ENCODE measurements around the gene TXK. TPM values are rescaled to one million over a fixed set of nuclear protein-coding genes. Genes with fewer than 3 reads are reported as not detected.

Gene TXK
- total and polyA plus RNA-seq, 2 donors: 6.9 to 24.7 TPM

GRCh38 chr4:48032721-48033120 lies 101.3 kb downstream of the TXK start:
- H3K36me3 ChIP-seq (ENCODE audit: control insufficient read depth in 2 of 2, insufficient read depth in 2 of 2, low read length in 1 of 2): no peaks in the 10 kb centered on the region
- no peak overlapping the region for H3K4me3 ChIP-seq (ENCODE audit: low read length in 2 of 2)
- H3K27me3 ChIP-seq (ENCODE audit: control insufficient read depth in 2 of 2, insufficient read depth in 1 of 2, low read length in 1 of 2): no peaks in the 10 kb centered on the region
- no peaks in the 10 kb centered on the region for H3K9me3 ChIP-seq (ENCODE audit: control insufficient read depth in 2 of 2, insufficient read depth in 1 of 2, low read length in 1 of 2)
- peaks cover 0 to 4% of the 10 kb centered on the region in 2 donors for H3K4me1 ChIP-seq (ENCODE audit: control insufficient read depth in 2 of 2, insufficient read depth in 2 of 2, low read length in 2 of 2)
- DNase-seq (ENCODE audit: low read depth in 6 of 9, low spot score in 9 of 9): no peak
- no peak overlapping the region for H3K27ac ChIP-seq (ENCODE audit: low read depth in 1 of 2, low read length in 1 of 2)

GRCh38 chr4:48031802-48032525 lies 102.1 kb downstream of the TXK start:
- H3K36me3 ChIP-seq (ENCODE audit: control insufficient read depth in 2 of 2, insufficient read depth in 2 of 2, low read length in 1 of 2): no peaks in the 10 kb centered on the region
- no peak overlapping the region for H3K27ac ChIP-seq (ENCODE audit: low read depth in 1 of 2, low read length in 1 of 2)
- H3K4me1 ChIP-seq (ENCODE audit: control insufficient read depth in 2 of 2, insufficient read depth in 2 of 2, low read length in 2 of 2): peaks cover 0 to 4% of the 10 kb centered on the region in 2 donors
- no peak for DNase-seq (ENCODE audit: low read depth in 6 of 9, low spot score in 9 of 9)
- no peak overlapping the region for H3K4me3 ChIP-seq (ENCODE audit: low read length in 2 of 2)
- 95% methylated on average over 12 of the region's 12 CpGs for WGBS
- no peaks in the 10 kb centered on the region for H3K27me3 ChIP-seq (ENCODE audit: control insufficient read depth in 2 of 2, insufficient read depth in 1 of 2, low read length in 1 of 2)
- no peaks in the 10 kb centered on the region for H3K9me3 ChIP-seq (ENCODE audit: control insufficient read depth in 2 of 2, insufficient read depth in 1 of 2, low read length in 1 of 2)

GRCh38 chr4:48030470-48030869 lies 103.6 kb downstream of the TXK start:
- H3K4me1 ChIP-seq (ENCODE audit: control insufficient read depth in 2 of 2, insufficient read depth in 2 of 2, low read length in 2 of 2): no peaks in the 10 kb centered on the region
- WGBS: 89% methylated on average over 3 of the region's 3 CpGs
- H3K27me3 ChIP-seq (ENCODE audit: control insufficient read depth in 2 of 2, insufficient read depth in 1 of 2, low read length in 1 of 2): no peaks in the 10 kb centered on the region
- H3K4me3 ChIP-seq (ENCODE audit: low read length in 2 of 2): no peak overlapping the region
- H3K36me3 ChIP-seq (ENCODE audit: control insufficient read depth in 2 of 2, insufficient read depth in 2 of 2, low read length in 1 of 2): no peaks in the 10 kb centered on the region
- H3K9me3 ChIP-seq (ENCODE audit: control insufficient read depth in 2 of 2, insufficient read depth in 1 of 2, low read length in 1 of 2): no peaks in the 10 kb centered on the region
- no peak overlapping the region for H3K27ac ChIP-seq (ENCODE audit: low read depth in 1 of 2, low read length in 1 of 2)
- DNase-seq (ENCODE audit: low read depth in 6 of 9, low spot score in 9 of 9): no peak

GRCh38 chr4:48028696-48029095 lies 105.4 kb downstream of the TXK start:
- no peak for DNase-seq (ENCODE audit: low read depth in 6 of 9, low spot score in 9 of 9)
- H3K4me1 ChIP-seq (ENCODE audit: control insufficient read depth in 2 of 2, insufficient read depth in 2 of 2, low read length in 2 of 2): no peaks in the 10 kb centered on the region
- WGBS: 83% methylated on average over 2 of the region's 2 CpGs
- H3K36me3 ChIP-seq (ENCODE audit: control insufficient read depth in 2 of 2, insufficient read depth in 2 of 2, low read length in 1 of 2): no peaks in the 10 kb centered on the region
- H3K4me3 ChIP-seq (ENCODE audit: low read length in 2 of 2): no peak overlapping the region
- no peaks in the 10 kb centered on the region for H3K27me3 ChIP-seq (ENCODE audit: control insufficient read depth in 2 of 2, insufficient read depth in 1 of 2, low read length in 1 of 2)
- H3K9me3 ChIP-seq (ENCODE audit: control insufficient read depth in 2 of 2, insufficient read depth in 1 of 2, low read length in 1 of 2): no peaks in the 10 kb centered on the region
- no peak overlapping the region for H3K27ac ChIP-seq (ENCODE audit: low read depth in 1 of 2, low read length in 1 of 2)

GRCh38 chr4:48027653-48028052 lies 106.4 kb downstream of the TXK start:
- H3K36me3 ChIP-seq (ENCODE audit: control insufficient read depth in 2 of 2, insufficient read depth in 2 of 2, low read length in 1 of 2): no peaks in the 10 kb centered on the region
- H3K9me3 ChIP-seq (ENCODE audit: control insufficient read depth in 2 of 2, insufficient read depth in 1 of 2, low read length in 1 of 2): no peaks in the 10 kb centered on the region
- no peak overlapping the region for H3K4me3 ChIP-seq (ENCODE audit: low read length in 2 of 2)
- H3K27ac ChIP-seq (ENCODE audit: low read depth in 1 of 2, low read length in 1 of 2): no peak overlapping the region
- no peak for DNase-seq (ENCODE audit: low read depth in 6 of 9, low spot score in 9 of 9)
- H3K27me3 ChIP-seq (ENCODE audit: control insufficient read depth in 2 of 2, insufficient read depth in 1 of 2, low read length in 1 of 2): no peaks in the 10 kb centered on the region
- no peaks in the 10 kb centered on the region for H3K4me1 ChIP-seq (ENCODE audit: control insufficient read depth in 2 of 2, insufficient read depth in 2 of 2, low read length in 2 of 2)

GRCh38 chr4:48025005-48025404 lies 109.0 kb downstream of the TXK start:
- H3K4me1 ChIP-seq (ENCODE audit: control insufficient read depth in 2 of 2, insufficient read depth in 2 of 2, low read length in 2 of 2): no peaks in the 10 kb centered on the region
- H3K36me3 ChIP-seq (ENCODE audit: control insufficient read depth in 2 of 2, insufficient read depth in 2 of 2, low read length in 1 of 2): no peaks in the 10 kb centered on the region
- H3K9me3 ChIP-seq (ENCODE audit: control insufficient read depth in 2 of 2, insufficient read depth in 1 of 2, low read length in 1 of 2): no peaks in the 10 kb centered on the region
- H3K27ac ChIP-seq (ENCODE audit: low read depth in 1 of 2, low read length in 1 of 2): no peak overlapping the region
- 92% methylated on average over 2 of the region's 2 CpGs for WGBS
- H3K27me3 ChIP-seq (ENCODE audit: control insufficient read depth in 2 of 2, insufficient read depth in 1 of 2, low read length in 1 of 2): no peaks in the 10 kb centered on the region
- H3K4me3 ChIP-seq (ENCODE audit: low read length in 2 of 2): no peak overlapping the region
- DNase-seq (ENCODE audit: low read depth in 6 of 9, low spot score in 9 of 9): no peak

GRCh38 chr4:48024522-48024921 lies 109.5 kb downstream of the TXK start:
- Histone ChIP-seq H3K4me1 (ENCODE audit: control insufficient read depth in 2 of 2, insufficient read depth in 2 of 2, low read length in 2 of 2) (no peaks in the 10 kb centered on the region), H3K27ac (ENCODE audit: low read depth in 1 of 2, low read length in 1 of 2) (no peak overlapping the region)
- DNase-seq (ENCODE audit: low read depth in 6 of 9, low spot score in 9 of 9): no peak

GRCh38 chr4:48022192-48022799 lies 111.8 kb downstream of the TXK start:
- Histone ChIP-seq H3K27me3 (ENCODE audit: control insufficient read depth in 2 of 2, insufficient read depth in 1 of 2, low read length in 1 of 2) (peaks cover 16 to 23% of the 10 kb centered on the region in 2 donors), H3K36me3 (ENCODE audit: control insufficient read depth in 2 of 2, insufficient read depth in 2 of 2, low read length in 1 of 2) (no peaks in the 10 kb centered on the region), H3K9me3 (ENCODE audit: control insufficient read depth in 2 of 2, insufficient read depth in 1 of 2, low read length in 1 of 2) (no peaks in the 10 kb centered on the region), H3K27ac (ENCODE audit: low read depth in 1 of 2, low read length in 1 of 2) (no peak overlapping the region), H3K4me3 (ENCODE audit: low read length in 2 of 2) (no peak overlapping the region), H3K4me1 (ENCODE audit: control insufficient read depth in 2 of 2, insufficient read depth in 2 of 2, low read length in 2 of 2) (peaks cover 0 to 2% of the 10 kb centered on the region in 2 donors)
- 92% methylated on average over 3 of the region's 3 CpGs for WGBS
- DNase-seq (ENCODE audit: low read depth in 6 of 9, low spot score in 9 of 9): no peak

More at GRCh38 chr4:48024522-48024921, 109.5 kb downstream of the TXK start:
- Histone ChIP-seq H3K36me3 (ENCODE audit: control insufficient read depth in 2 of 2, insufficient read depth in 2 of 2, low read length in 1 of 2) (no peaks in the 10 kb centered on the region), H3K9me3 (ENCODE audit: control insufficient read depth in 2 of 2, insufficient read depth in 1 of 2, low read length in 1 of 2) (no peaks in the 10 kb centered on the region), H3K27me3 (ENCODE audit: control insufficient read depth in 2 of 2, insufficient read depth in 1 of 2, low read length in 1 of 2) (peaks cover 0 to 2% of the 10 kb centered on the region in 2 donors), H3K4me3 (ENCODE audit: low read length in 2 of 2) (no peak overlapping the region)
- WGBS: 82% methylated on average over 4 of the region's 4 CpGs

GRCh38 chr4:48021100-48021499 lies 113.0 kb downstream of the TXK start:
- WGBS: 1% methylated on average over 1 of the region's 1 CpG
- Histone ChIP-seq H3K27ac (ENCODE audit: low read depth in 1 of 2, low read length in 1 of 2) (no peak overlapping the region), H3K9me3 (ENCODE audit: control insufficient read depth in 2 of 2, insufficient read depth in 1 of 2, low read length in 1 of 2) (no peaks in the 10 kb centered on the region), H3K27me3 (ENCODE audit: control insufficient read depth in 2 of 2, insufficient read depth in 1 of 2, low read length in 1 of 2) (peaks cover 22 to 35% of the 10 kb centered on the region in 2 donors), H3K4me1 (ENCODE audit: control insufficient read depth in 2 of 2, insufficient read depth in 2 of 2, low read length in 2 of 2) (peaks cover 5 to 12% of the 10 kb centered on the region in 2 donors), H3K36me3 (ENCODE audit: control insufficient read depth in 2 of 2, insufficient read depth in 2 of 2, low read length in 1 of 2) (no peaks in the 10 kb centered on the region), H3K4me3 (ENCODE audit: low read length in 2 of 2) (no peak overlapping the region)
- DNase-seq (ENCODE audit: low read depth in 6 of 9, low spot score in 9 of 9): no peak
